SK-N-SH (cell line): ENCODE data around the gene TTC16.

Experiments used
- MXI1 ChIP-seq: IDR thresholded peaks from 2 replicates; pipeline ENCODE4 v1.6.1; 2012; ENCODE audit warnings: mild to moderate bottlenecking, low read depth, low read length, improper control_type of control experiment
- NRF1 ChIP-seq: IDR thresholded peaks from 2 replicates; pipeline ENCODE4 v1.6.1; 2012; ENCODE audit warnings: low read depth, mild to moderate bottlenecking, low read length
- RAD21 ChIP-seq: IDR thresholded peaks from 2 replicates; pipeline ENCODE4 v1.6.1; 2012; ENCODE audit warnings: mild to moderate bottlenecking, low read length
- RXRA ChIP-seq: IDR thresholded peaks from 2 replicates; pipeline ENCODE4 v1.4.0; 2012; ENCODE audit warnings: low read depth, mild to moderate bottlenecking, borderline replicate concordance
- TAF1 ChIP-seq: IDR thresholded peaks from 2 replicates; pipeline ENCODE4 v1.6.1; 2012; ENCODE audit warnings: low read depth, mild to moderate bottlenecking, low read length, moderate library complexity, borderline replicate concordance
- TF ChIP-seq, protein P1 (sequence below): fragments of 200-600 bp; sonication (generic); IDR thresholded peaks from 2 replicates; pipeline ENCODE4 v1.6.1; 2017; ENCODE audit warnings: antibody characterized with exemption, mild to moderate bottlenecking, moderate library complexity
- TF ChIP-seq, protein P2 (sequence below): IDR thresholded peaks from 2 replicates; pipeline ENCODE4 v1.6.1; 2012; ENCODE audit warnings: mild to moderate bottlenecking, low read depth, low read length, moderate library complexity

DNA sequence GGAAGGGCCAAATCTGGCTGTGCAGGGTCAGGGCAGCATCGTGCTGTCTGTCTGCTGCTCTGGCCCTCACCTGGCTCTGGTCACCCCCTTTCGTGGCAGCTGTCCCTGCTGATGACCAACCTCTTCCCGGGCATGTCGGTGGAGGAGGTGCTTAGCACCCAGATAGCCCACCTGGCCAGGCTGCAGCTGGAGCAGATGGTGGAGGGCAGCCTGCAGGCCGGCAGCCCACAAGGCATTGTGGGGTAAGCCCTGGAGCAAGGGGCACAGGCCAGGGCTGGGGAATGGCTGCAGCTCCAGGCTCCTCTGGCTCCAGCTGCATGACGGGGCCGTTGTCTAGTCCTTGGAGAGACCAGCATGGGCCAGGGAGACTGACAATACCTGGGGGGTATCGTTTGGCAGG, 11.0 kb downstream of the TTC16 start:
- TF ChIP-seq RXRA (no peak), MXI1 (no peak), RAD21 (no peak), NRF1 (no peak), TAF1 (no peak)
- TF ChIP-seq, protein P1, sequence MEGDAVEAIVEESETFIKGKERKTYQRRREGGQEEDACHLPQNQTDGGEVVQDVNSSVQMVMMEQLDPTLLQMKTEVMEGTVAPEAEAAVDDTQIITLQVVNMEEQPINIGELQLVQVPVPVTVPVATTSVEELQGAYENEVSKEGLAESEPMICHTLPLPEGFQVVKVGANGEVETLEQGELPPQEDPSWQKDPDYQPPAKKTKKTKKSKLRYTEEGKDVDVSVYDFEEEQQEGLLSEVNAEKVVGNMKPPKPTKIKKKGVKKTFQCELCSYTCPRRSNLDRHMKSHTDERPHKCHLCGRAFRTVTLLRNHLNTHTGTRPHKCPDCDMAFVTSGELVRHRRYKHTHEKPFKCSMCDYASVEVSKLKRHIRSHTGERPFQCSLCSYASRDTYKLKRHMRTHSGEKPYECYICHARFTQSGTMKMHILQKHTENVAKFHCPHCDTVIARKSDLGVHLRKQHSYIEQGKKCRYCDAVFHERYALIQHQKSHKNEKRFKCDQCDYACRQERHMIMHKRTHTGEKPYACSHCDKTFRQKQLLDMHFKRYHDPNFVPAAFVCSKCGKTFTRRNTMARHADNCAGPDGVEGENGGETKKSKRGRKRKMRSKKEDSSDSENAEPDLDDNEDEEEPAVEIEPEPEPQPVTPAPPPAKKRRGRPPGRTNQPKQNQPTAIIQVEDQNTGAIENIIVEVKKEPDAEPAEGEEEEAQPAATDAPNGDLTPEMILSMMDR: no peak
- TF ChIP-seq, protein P2, sequence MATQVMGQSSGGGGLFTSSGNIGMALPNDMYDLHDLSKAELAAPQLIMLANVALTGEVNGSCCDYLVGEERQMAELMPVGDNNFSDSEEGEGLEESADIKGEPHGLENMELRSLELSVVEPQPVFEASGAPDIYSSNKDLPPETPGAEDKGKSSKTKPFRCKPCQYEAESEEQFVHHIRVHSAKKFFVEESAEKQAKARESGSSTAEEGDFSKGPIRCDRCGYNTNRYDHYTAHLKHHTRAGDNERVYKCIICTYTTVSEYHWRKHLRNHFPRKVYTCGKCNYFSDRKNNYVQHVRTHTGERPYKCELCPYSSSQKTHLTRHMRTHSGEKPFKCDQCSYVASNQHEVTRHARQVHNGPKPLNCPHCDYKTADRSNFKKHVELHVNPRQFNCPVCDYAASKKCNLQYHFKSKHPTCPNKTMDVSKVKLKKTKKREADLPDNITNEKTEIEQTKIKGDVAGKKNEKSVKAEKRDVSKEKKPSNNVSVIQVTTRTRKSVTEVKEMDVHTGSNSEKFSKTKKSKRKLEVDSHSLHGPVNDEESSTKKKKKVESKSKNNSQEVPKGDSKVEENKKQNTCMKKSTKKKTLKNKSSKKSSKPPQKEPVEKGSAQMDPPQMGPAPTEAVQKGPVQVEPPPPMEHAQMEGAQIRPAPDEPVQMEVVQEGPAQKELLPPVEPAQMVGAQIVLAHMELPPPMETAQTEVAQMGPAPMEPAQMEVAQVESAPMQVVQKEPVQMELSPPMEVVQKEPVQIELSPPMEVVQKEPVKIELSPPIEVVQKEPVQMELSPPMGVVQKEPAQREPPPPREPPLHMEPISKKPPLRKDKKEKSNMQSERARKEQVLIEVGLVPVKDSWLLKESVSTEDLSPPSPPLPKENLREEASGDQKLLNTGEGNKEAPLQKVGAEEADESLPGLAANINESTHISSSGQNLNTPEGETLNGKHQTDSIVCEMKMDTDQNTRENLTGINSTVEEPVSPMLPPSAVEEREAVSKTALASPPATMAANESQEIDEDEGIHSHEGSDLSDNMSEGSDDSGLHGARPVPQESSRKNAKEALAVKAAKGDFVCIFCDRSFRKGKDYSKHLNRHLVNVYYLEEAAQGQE: no peak
